Measurements from ENCODE around the gene SERTAD1. TPM values are rescaled to one million over a fixed set of nuclear protein-coding genes. Genes with fewer than 3 reads are reported as not detected.

The SERTAD1 gene
- total RNA-seq, 1 donor from 2014 or later = 13.8 TPM

GRCh38 chr19:40396886-40397567 lies 28.8 kb downstream of the SERTAD1 start:
- Mint-ChIP-seq H3K27me3 (ENCODE audit: unreplicated experiment) (no peaks in the 10 kb centered on the region), H3K4me1 (ENCODE audit: unreplicated experiment) (peaks cover 5% of the 10 kb centered on the region), H3K36me3 (ENCODE audit: unreplicated experiment) (peaks cover 9% of the 10 kb centered on the region), H3K4me3 (ENCODE audit: unreplicated experiment) (no peak overlapping the region), H3K27ac (ENCODE audit: unreplicated experiment) (no peak overlapping the region), H3K9me3 (ENCODE audit: unreplicated experiment) (no peaks in the 10 kb centered on the region)
- TF ChIP-seq, protein P1, sequence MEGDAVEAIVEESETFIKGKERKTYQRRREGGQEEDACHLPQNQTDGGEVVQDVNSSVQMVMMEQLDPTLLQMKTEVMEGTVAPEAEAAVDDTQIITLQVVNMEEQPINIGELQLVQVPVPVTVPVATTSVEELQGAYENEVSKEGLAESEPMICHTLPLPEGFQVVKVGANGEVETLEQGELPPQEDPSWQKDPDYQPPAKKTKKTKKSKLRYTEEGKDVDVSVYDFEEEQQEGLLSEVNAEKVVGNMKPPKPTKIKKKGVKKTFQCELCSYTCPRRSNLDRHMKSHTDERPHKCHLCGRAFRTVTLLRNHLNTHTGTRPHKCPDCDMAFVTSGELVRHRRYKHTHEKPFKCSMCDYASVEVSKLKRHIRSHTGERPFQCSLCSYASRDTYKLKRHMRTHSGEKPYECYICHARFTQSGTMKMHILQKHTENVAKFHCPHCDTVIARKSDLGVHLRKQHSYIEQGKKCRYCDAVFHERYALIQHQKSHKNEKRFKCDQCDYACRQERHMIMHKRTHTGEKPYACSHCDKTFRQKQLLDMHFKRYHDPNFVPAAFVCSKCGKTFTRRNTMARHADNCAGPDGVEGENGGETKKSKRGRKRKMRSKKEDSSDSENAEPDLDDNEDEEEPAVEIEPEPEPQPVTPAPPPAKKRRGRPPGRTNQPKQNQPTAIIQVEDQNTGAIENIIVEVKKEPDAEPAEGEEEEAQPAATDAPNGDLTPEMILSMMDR (IDR thresholded peaks at IDR 0.05) = no peak
- DNase-seq (ENCODE audit: extremely low spot score, unreplicated experiment) = no peak

- H3K4me1 Mint-ChIP-seq (ENCODE audit: unreplicated experiment) = peaks cover 5% of the 10 kb centered on the region
- H3K27me3 Mint-ChIP-seq (ENCODE audit: unreplicated experiment) = no peaks in the 10 kb centered on the region
- H3K4me3 Mint-ChIP-seq (ENCODE audit: unreplicated experiment) = no peak overlapping the region
- no peak for DNase-seq (ENCODE audit: extremely low spot score, unreplicated experiment)
- H3K36me3 Mint-ChIP-seq (ENCODE audit: unreplicated experiment) = peaks cover 9% of the 10 kb centered on the region
- H3K27ac Mint-ChIP-seq (ENCODE audit: unreplicated experiment) = no peak overlapping the region
- no peaks in the 10 kb centered on the region for H3K9me3 Mint-ChIP-seq (ENCODE audit: unreplicated experiment)
- TF ChIP-seq, protein P1 (IDR thresholded peaks at IDR 0.05) = no peak
These were observed 29.8 kb downstream of the SERTAD1 start for GRCh38 chr19:40395956-40396355.

- Mint-ChIP-seq H3K9me3 (ENCODE audit: unreplicated experiment) (no peaks in the 10 kb centered on the region), H3K36me3 (ENCODE audit: unreplicated experiment) (peaks cover 9% of the 10 kb centered on the region), H3K4me3 (ENCODE audit: unreplicated experiment) (no peak overlapping the region), H3K27me3 (ENCODE audit: unreplicated experiment) (no peaks in the 10 kb centered on the region), H3K4me1 (ENCODE audit: unreplicated experiment) (no peaks in the 10 kb centered on the region), H3K27ac (ENCODE audit: unreplicated experiment) (no peak overlapping the region)
- DNase-seq (ENCODE audit: extremely low spot score, unreplicated experiment) = no peak
- TF ChIP-seq, protein P1 (IDR thresholded peaks at IDR 0.05) = no peak
These were observed 31.0 kb downstream of the SERTAD1 start for GRCh38 chr19:40394816-40395210.

GRCh38 chr19:40393894-40394815 lies 31.6 kb downstream of the SERTAD1 start:
- H3K27ac Mint-ChIP-seq (ENCODE audit: unreplicated experiment) = no peak overlapping the region
- TF ChIP-seq, protein P1 (IDR thresholded peaks at IDR 0.05) = no peak
- no peak for DNase-seq (ENCODE audit: extremely low spot score, unreplicated experiment)
- H3K9me3 Mint-ChIP-seq (ENCODE audit: unreplicated experiment) = no peaks in the 10 kb centered on the region
- peaks cover 5% of the 10 kb centered on the region for H3K36me3 Mint-ChIP-seq (ENCODE audit: unreplicated experiment)
- H3K4me1 Mint-ChIP-seq (ENCODE audit: unreplicated experiment) = no peaks in the 10 kb centered on the region
- H3K4me3 Mint-ChIP-seq (ENCODE audit: unreplicated experiment) = no peak overlapping the region
- no peaks in the 10 kb centered on the region for H3K27me3 Mint-ChIP-seq (ENCODE audit: unreplicated experiment)
